ENCODE results near the gene CAPN13. TPM values are rescaled to one million over a fixed set of nuclear protein-coding genes. Genes with fewer than 3 reads are reported as not detected.

Gene CAPN13
- total and polyA plus RNA-seq, 2 experiments from 2014 or later: not detected

GRCh38 chr2:30826481-30826880 lies 19.2 kb upstream of the CAPN13 start:
- peaks cover 5% of the 10 kb centered on the region for H3K4me1 ChIP-seq (ENCODE audit: low read depth)
- H3K9me3 ChIP-seq (ENCODE audit: low read depth): no peaks in the 10 kb centered on the region
- H3K36me3 ChIP-seq: no peaks in the 10 kb centered on the region
- DNase-seq (ENCODE audit: low read depth in 1 of 2, low spot score in 1 of 2): no peak
- TF ChIP-seq CTCF (IDR thresholded peaks at IDR 0.05; ENCODE audit: low read depth, low read length): no peak
- H3K27ac ChIP-seq: no peak overlapping the region
- no peak overlapping the region for H3K4me3 ChIP-seq
- H3K27me3 ChIP-seq: no peaks in the 10 kb centered on the region

- Histone ChIP-seq H3K27me3 (no peaks in the 10 kb centered on the region), H3K27ac (peak overlapping the region; percentile 50), H3K4me3 (no peak overlapping the region), H3K9me3 (ENCODE audit: low read depth) (no peaks in the 10 kb centered on the region), H3K36me3 (no peaks in the 10 kb centered on the region), H3K4me1 (ENCODE audit: low read depth) (peaks cover 5% of the 10 kb centered on the region)
- DNase-seq (ENCODE audit: low read depth in 1 of 2, low spot score in 1 of 2): peak in 1 of 2 donors; percentile 30
- no peak for TF ChIP-seq CTCF (IDR thresholded peaks at IDR 0.05; ENCODE audit: low read depth, low read length)
Observed at GRCh38 chr2:30823452-30823851, 16.2 kb upstream of the CAPN13 start.

- Histone ChIP-seq H3K27me3 (no peaks in the 10 kb centered on the region), H3K4me3 (no peak overlapping the region)
- TF ChIP-seq CTCF (IDR thresholded peaks at IDR 0.05; ENCODE audit: low read depth, low read length): no peak
Observed at GRCh38 chr2:30821960-30822359, 14.7 kb upstream of the CAPN13 start.

GRCh38 chr2:30820381-30821055 lies 13.3 kb upstream of the CAPN13 start:
- Histone ChIP-seq H3K9me3 (ENCODE audit: low read depth) (no peaks in the 10 kb centered on the region), H3K4me3 (no peak overlapping the region), H3K27me3 (no peaks in the 10 kb centered on the region), H3K27ac (no peak overlapping the region), H3K4me1 (ENCODE audit: low read depth) (peaks cover 5% of the 10 kb centered on the region), H3K36me3 (no peaks in the 10 kb centered on the region)
- TF ChIP-seq CTCF (IDR thresholded peaks at IDR 0.05; ENCODE audit: low read depth, low read length): no peak
- no peak for DNase-seq (ENCODE audit: low read depth in 1 of 2, low spot score in 1 of 2)

More at GRCh38 chr2:30821960-30822359, 14.7 kb upstream of the CAPN13 start:
- Histone ChIP-seq H3K4me1 (ENCODE audit: low read depth) (peaks cover 5% of the 10 kb centered on the region), H3K36me3 (no peaks in the 10 kb centered on the region), H3K9me3 (ENCODE audit: low read depth) (no peaks in the 10 kb centered on the region), H3K27ac (no peak overlapping the region)
- DNase-seq (ENCODE audit: low read depth in 1 of 2, low spot score in 1 of 2): no peak

GRCh38 chr2:30809938-30810337 lies 2.7 kb upstream of the CAPN13 start:
- Histone ChIP-seq H3K9me3 (ENCODE audit: low read depth) (no peaks in the 10 kb centered on the region), H3K27me3 (no peaks in the 10 kb centered on the region), H3K4me3 (no peak overlapping the region), H3K4me1 (ENCODE audit: low read depth) (no peaks in the 10 kb centered on the region), H3K27ac (no peak overlapping the region), H3K36me3 (no peaks in the 10 kb centered on the region)
- no peak for DNase-seq (ENCODE audit: low read depth in 1 of 2, low spot score in 1 of 2)
- no peak for TF ChIP-seq CTCF (IDR thresholded peaks at IDR 0.05; ENCODE audit: low read depth, low read length)

Data from cardiac muscle cell (in vitro differentiated cells and primary cell).